C1 segment of cervical spinal cord (tissue), 14 donors: ENCODE results near the gene WDR45.
A peak's percentile ranks its signal among the peaks of the same experiment; 100 is the strongest.

Experiments
- DNase-seq, 14 donors: peaks; one replicate each; lab custom pipeline; 2025; lab: John Stamatoyannopoulos, UW

Gene WDR45

GRCh38 chrX:49073601-49074575 is 5.8 kb downstream of the WDR45 start, which contains the start of gene PRAF2:
Gene PRAF2 (minus strand): TSS chrX:49074002. CDS start chrX:49073987, 15 bp downstream.
- DNase-seq: peak; percentile 49 to 92 (median 86)

GRCh38 chrX:49072712-49073095 is 7.0 kb downstream of the WDR45 start:
- DNase-seq: no peak

DNA sequence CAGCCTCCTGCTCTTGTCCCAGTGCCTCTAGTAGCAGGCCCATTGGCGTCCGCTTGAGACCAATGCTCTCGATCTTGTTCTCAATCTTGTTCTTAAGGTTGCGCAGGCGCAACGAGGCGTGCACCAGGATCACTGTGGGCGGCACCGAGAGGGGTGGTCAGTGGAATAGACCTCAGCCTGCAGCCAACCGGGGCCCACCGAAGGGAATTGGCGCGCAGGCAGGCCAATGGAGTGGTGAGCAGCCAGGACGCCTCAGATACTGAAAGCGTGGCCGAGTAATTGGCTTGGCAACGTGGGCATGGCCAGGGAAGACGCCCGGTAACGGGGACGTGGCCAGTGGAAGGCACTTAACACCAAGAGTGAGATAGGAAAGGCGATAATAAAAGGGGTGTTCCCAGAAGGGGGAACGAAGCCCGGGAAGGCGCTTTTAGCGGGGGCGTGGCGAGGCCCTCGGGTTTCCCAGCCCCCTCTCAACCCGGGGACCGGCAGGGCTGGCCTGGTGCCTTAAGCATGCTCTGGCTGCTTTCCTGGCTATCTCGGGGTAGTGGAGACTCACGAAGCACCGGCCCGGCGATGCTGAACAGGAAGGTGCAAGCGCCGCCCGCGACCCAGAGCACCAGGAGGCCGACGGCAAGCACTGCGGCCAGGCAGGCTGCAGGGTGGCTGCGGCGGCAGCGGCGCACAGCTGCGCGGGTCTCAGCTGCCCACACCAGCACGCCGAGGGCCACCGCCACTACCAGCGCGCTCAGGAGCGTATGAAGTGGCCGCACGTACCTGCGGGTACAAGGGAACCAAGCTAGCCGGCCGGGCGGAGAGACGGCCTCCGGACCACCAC is 7.6 kb downstream of the WDR45 start:
- DNase-seq: peak in 9 of 14 donors; percentile 0 to 65 (median 27)

DNA sequence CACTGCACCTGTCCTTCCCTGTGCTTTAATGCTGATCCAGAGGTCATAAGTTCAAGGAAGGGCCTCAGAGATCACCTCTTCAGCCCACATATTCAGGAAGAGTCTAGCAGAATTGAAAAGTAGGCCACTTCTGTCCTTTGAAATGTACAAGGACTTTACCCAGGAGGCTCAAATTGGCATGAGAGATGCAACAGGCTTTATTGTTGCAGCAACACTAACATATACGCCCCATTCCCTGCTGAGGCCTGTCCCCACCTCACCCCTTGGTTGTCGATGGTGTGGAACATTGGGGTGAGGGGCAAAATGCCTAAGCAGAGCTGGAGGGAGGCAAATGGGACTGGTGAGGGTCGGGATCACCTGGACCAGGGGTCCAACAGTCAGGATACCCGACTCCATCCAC is 8.7 kb downstream of the WDR45 start:
- no peak for DNase-seq

DNA sequence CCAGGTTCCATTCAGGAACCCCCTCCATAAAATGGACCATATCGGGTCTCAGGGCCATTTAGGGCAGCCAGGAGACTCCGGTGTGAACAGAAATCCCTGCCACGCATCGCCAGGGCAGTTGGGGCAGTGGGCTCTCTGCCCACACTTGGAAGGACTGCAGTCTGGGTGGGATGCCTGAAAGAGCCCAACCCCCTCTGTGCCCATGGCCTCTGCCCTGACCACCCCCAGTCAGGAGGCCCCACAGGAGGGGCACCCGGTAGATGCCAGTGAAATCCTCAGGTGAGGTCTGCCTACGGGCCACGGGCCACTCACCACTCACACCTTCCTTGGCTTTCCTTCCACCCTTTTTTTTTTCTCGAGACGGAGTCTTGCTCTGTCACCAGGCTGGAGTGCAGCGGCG is 10.6 kb downstream of the WDR45 start:
- no peak for DNase-seq

DNA sequence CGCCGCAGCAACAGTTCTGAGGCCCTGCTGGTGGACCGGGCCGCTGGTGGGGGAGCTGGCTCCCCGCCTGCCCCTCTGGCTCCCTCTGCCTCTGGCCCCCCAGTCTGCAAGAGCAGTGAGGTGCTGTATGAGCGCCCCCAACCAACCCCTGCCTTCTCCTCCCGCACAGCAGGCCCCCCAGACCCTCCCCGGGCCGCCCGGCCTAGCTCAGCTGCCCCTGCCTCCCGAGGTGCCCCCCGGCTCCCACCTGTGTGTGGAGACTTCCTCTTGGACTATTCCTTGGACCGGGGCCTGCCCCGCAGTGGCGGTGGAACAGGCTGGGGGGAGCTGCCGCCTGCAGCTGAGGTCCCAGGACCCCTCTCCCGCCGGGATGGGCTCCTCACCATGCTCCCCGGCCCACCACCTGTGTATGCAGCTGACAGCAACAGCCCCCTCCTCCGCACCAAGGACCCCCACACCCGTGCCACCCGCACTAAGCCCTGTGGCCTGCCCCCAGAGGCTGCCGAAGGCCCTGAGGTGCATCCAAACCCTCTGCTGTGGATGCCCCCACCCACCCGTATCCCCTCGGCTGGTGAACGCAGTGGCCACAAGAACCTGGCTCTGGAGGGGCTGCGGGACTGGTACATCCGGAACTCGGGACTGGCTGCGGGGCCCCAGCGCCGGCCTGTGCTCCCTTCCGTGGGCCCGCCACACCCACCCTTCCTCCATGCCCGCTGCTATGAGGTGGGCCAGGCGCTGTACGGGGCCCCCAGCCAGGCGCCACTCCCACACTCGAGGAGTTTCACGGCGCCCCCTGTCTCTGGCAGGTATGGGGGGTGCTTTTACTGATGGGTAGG is 12.2 kb downstream of the WDR45 start:
- DNase-seq: no peak

DNA sequence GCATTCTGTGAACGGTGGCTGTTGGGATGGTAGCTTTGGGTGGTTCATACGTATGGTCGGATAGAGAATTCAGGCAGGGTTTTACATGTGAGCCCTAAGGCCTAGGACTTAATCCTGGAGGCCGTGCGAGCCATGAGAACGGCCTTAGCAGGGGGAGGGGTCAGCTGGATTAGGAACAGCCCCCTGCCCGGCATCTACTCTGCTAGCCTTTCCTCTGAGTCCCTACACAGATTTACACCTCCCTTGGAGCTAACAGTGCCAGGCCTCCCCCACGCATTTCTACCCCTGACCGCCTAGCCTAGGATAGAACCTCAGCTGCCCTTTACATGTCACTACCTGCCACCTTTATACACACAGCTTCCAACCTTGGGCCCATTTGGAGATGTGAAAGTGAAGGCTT is 13.0 kb downstream of the WDR45 start:
- DNase-seq: no peak

GRCh38 chrX:49066278-49066677 is 13.4 kb downstream of the WDR45 start:
- no peak for DNase-seq

DNA sequence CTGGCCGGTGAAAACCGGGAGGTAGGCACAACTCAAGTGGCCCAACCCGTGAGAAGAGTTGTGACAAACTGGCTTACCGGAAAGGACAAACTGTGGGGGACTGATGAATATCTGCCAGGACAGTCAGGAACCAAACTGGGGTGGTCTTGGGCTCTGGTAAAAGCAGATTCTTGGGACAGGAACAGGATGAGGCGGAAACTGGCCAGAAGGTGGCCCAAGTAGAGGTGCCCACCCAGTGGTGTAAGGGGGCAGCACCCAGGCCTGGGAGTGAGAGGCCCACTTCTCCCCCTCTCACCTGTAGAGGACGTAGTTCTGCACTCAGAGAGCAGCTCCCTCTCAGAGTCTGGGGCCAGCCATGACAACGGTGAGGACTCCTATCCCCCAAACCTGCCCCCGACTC is 15.0 kb downstream of the WDR45 start:
- DNase-seq: no peak

DNA sequence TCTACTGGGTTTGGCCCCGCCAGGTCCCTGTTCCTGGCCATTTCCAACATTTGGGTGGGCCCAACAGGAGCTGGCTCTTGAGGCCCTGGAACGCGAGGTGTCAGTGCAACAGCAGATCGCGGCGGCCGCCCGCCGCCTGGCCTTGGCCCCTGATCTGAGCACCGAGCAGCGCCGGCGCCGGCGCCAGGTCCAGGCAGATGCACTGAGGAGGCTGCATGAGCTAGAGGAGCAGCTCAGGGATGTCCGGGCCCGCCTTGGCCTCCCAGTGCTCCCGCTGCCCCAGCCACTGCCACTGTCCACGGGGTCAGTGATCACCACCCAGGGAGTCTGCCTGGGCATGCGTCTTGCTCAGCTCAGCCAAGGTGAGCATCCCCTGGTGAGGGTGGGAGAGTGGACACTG is 15.4 kb downstream of the WDR45 start:
- DNase-seq: no peak

DNA sequence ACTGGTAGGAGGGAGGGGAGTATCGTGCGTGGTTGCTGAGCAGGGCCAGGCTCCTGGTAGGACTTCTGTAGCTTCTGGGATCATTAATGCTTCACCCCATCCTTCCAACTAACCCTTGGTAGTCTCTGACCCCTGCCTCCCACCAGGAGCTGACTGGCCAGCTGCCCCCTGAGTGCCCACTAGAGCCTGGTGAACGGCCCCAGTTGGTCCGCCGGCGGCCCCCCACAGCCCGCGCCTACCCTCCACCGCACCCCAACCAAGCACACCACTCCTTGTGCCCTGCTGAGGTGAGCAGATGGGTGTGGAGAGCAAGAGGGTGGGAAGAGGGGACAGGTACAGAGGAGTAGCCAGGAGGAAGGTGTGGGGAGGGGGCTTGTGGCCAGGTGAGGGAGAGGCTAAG is 16.0 kb downstream of the WDR45 start:
- no peak for DNase-seq

GRCh38 chrX:49061916-49062315 is 17.8 kb downstream of the WDR45 start:
- no peak for DNase-seq

DNA sequence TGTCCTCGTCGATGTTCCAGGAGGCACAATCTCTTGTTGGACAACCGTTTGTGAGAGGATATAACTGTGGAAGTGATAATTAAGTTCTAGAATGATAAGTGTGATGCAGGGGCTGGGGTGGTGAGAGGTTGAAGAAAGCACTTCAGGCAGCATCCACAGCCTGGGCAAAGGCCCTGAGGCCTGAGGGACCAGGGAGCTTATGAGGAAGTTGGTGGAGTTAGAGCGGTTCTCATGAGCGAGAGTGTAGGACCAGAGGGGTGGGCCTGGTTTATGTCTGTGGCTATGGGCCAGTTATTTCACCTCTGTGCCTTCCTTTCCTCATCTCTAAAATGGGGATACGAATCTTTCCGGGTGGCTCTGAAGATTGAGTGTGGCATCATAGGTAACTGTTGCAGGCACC is 18.2 kb downstream of the WDR45 start:
- no peak for DNase-seq

DNA sequence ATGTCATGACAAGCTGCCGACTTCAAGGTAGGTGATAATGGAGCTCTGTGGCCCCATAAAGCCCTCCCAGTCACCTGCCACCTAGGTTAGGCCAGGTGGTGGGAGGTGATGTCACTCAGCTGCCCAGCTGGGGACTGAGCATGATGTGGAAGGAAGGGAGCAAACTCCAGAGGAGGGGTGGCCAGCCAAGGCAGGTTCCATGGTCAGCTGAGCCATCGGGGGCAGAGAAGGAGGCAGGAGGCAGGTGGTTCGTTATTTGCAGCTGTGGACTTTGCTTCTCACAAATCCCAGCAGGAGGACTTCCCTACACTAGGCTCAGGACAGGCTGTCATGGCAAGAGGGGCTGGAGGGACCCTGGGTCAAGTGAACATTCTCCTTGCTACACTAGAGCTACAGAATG is 18.8 kb downstream of the WDR45 start:
- no peak for DNase-seq

GRCh38 chrX:49059681-49060085 is 20.0 kb downstream of the WDR45 start:
- DNase-seq: peak in 1 of 14 donors; percentile 1

DNA sequence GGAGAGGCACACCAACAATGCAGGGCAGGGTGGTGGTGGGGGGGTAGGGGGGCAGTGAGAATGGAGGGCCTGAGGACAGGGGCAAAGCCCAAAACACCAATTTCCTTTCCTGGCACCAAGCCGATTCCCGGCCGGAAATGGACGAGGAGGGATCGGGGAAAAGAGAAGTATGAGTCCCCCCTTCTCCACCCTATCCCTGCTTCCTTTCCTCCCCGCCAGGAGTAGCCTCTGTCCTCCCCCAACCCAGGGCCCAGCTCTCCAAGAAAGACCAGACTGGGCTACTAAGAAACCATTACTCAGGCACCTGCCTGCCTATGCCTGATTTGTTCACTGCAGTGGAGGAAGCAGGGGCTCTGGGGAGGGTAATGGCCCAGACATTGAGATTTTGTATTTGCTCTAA is 20.5 kb downstream of the WDR45 start:
- DNase-seq: peak in 1 of 14 donors; percentile 17

GRCh38 chrX:49058794-49059193 is 20.9 kb downstream of the WDR45 start, which contains the start of gene CCDC120:
Gene CCDC120 (plus strand): TSS chrX:49058999. CDS start chrX:49062042, 3,043 bp downstream.
- peak in 1 of 14 donors; percentile 39 for DNase-seq

GRCh38 chrX:49054073-49054762 is 25.5 kb downstream of the WDR45 start:
- no peak for DNase-seq

DNA sequence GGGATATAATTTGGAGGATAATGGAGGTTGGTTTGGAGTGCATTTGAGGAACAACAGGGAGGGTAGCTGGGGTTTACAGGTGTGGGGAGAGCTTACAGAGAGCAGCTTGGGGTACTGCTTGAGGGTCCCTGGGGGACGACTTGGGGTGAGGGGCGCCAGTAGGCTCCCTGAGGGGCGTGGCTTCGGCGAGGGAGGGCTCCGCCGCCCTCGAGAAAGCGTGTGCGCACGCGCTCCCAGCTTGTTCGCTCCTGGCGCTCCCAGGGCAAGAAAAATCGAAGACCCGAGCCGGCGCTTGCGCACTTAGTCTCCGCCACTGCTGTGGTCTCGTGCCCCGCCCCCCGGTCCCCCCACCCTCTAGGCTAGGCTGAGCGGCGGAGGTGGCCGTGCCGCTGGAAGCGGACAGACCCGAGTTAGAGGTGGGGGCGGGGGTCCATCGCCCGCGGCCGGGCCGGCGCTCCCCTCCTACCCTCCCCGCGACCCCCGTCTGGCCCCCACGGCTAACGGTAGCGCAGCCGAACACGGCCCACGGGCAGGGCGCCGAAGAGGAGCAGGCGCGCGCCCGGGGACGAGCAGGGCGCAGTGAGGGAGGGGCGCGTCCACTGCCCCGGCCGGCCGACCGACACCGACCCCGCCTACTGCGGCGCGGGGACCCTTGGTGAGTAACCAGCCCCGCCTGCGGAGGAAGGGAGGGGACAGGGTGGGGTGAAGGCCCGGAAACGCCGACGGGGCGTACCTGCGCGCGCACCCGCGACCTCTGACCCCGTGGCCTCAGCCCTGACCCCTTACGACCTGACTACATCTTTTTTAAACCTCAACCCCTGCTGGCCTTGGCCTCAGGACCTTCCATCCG is 26.2 kb downstream of the WDR45 start:
- peak in 5 of 14 donors; percentile 2 to 22 (median 9) for DNase-seq

GRCh38 chrX:49043987-49044281 is 35.8 kb downstream of the WDR45 start:
- no peak for DNase-seq
